Measurements from ENCODE around the gene KCNAB3.

DNA sequence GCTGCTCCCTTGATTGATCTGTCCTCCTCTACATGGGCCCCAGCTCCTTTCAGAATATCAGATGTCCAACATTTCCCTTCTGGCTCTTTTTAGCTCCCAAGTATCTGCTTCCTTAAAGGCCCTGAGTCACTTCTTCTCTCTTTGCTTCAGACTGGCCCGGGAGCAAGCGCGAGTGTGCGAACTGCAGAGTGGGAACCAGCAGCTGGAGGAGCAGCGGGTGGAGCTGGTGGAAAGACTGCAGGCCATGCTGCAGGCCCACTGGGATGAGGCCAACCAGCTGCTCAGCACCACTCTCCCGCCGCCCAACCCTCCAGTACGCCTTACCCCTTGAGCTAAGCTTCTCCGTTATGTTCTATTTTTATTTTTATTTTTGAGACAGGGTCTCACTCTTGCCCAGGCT lies 14.7 kb upstream of the KCNAB3 start:
- no peak for TF ChIP-seq SLC30A9 (CRISPR knock-in tag; IDR thresholded peaks at IDR 0.05)
- no peak for TF ChIP-seq SMC3 (conservative IDR thresholded peaks at IDR 0.05; ENCODE audit: insufficient read depth, low read depth, low read length)
- no peak for TF ChIP-seq ZNF76 (CRISPR knock-in tag; IDR thresholded peaks at IDR 0.05; ENCODE audit: borderline replicate concordance)
- TF ChIP-seq ZNF586 (CRISPR knock-in tag; conservative IDR thresholded peaks at IDR 0.05), result no peak
- no peak for TF ChIP-seq CREB3L1 (IDR thresholded peaks at IDR 0.05; ENCODE audit: borderline replicate concordance, low read depth)
- TF ChIP-seq POLR2A (conservative IDR thresholded peaks at IDR 0.05), result no peak

Data from K562 (cell line).